Activated T-helper 1 cell treated with anti-CD3 and anti-CD28 coated beads, Interleukin-2, amount 50 U/mL, for 16 hours (primary cell): ENCODE data around the gene RBMS1.
"Not testable (repeated sequence)": the region's sequence is repeated elsewhere in the genome, so short reads cannot be mapped to it uniquely, and the experiment has no call there.

Experiments
- DNase-seq, 2 donors: peaks; one replicate each; pipeline ENCODE4 v3.0.0-alpha.2; 2020; ENCODE audit warnings: low read depth in 1 of 2, low spot score in 1 of 2

Gene RBMS1

GRCh38 chr2:160387558-160388262, 105.9 kb downstream of the RBMS1 start:
- no peak for DNase-seq

DNA sequence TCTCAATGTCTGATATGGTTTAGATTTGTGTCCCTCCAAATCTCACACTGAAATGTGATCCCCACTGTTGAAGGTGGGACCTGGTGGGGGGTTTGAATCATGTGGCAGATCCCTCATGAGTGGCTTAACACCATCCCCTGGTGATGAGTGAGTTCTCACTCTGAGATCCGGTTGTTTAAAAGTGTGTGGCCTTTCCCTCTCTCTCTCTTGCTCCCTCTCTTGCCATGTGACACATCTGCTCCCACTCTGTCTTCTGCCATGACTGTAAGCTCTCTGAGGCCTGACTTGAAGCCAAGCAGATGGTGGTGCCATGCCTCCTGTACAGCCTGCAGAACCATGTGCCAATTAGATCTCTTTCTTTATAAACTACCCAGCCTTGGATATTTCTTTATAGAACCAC, 108.8 kb downstream of the RBMS1 start:
- no peak for DNase-seq

DNA sequence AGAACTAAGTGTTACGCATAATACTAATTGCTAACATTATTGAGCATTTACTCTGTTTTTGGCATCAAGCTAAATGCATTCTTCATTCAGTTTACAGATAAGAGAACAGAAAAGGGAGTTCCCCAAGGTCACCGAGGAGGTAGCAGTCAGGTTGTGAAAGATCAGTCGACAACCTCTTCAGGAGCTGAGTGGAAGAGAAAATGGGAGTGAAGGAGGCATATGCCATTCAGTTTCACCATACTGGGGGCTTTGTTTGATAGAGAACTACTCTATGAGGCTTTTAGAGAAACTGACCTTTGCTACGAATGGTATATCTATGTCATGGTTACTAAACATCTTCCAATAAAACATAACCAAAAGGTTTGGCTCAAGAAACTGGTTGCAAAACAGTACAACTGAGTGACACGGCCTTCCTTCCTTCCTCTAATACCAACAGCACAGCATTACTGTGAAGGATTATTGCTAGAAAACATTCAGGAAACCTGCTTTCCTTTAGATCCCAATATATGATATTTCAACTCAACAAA, 112.1 kb downstream of the RBMS1 start:
- no peak for DNase-seq

- no peak for DNase-seq
Measured at GRCh38 chr2:160380611-160381010, 113.0 kb downstream of the RBMS1 start.

GRCh38 chr2:160380000-160380570, 113.5 kb downstream of the RBMS1 start:
- DNase-seq = no peak

DNA sequence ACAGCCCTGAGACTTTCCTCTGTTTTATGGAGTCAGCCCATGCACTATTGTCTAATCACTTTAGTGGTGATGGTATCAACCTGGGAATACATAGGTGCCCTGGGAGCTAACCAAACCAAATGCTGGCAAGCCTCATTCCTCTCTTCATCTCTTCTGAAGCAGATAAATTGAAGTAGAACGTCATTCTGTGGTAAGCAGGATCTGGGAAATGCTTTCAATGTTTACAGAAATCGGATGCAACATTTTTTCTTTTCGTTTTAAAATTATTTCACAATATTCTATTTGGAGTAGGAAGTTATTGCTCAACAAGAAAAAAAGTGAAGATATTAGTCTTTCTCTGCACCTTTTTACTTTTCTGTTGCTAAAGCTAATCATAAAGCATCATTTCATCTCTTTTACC, 114.2 kb downstream of the RBMS1 start:
- no peak for DNase-seq

DNA sequence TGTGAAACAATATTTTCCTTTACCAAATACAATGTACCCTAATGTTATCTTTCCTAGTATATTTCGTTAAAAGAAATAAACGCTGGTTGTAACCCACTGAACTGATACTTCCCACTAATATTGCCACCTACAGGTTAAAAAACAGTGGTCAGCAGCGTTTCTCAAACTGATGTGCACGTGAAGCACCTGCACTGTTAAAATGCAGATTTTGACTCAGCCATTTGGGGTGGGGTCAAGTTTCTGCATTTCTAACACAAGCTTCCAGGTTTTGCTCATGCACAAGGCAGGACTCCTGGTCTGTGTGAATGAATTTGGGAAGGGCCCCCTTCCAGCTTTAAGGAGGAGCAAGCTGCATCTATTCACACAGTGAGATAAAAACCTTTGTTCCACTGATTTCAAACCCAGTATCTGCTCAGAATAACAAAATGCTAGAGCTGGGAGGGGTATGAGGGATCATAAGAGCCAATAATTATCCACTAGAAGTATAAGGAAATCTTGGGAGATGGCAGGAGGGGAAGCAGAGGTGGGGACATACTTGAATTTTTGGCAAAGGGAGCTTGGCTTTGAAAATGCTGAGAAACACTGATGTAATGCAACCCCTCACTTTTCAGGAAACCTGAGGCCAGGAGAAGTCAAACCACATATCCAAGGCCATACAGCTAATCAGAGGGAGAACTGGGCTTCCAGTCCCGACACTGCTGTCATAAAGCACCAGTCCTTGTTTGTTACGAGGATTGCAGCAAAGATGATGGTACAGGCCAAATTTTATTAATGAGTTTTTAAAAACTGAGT, 116.2 kb downstream of the RBMS1 start:
- no peak for DNase-seq

- DNase-seq = no peak
Measured at GRCh38 chr2:160376576-160376975, 117.0 kb downstream of the RBMS1 start.

DNA sequence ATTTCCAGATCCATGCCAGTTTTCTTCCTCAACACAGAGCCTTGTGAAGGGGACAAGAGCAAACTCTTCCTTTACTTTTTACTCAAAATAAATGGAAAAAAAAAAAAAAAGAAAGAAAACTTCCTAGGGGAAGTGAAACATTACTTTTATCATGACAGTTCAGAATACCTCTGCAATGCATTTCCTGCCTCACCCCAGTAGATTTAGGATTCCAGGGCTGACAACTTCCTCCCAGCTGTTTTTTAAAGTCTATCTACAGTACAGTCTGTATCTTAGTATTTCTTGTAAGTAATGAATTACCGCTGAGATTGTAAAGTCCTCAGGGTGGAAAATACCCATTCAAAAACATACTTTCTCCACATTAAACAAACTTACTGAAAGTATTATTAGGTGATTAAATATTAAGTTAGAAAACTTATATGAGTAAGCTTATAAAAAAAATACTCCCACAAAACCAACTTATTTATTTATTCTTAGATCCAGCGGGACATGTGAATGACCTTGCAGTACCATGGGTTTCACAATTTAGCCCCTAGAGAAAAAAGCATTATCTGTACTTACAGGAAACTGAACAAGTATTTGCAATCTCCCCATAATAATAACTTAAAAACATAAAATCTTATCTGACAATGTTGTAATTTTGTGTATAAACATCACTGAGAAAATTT, 117.7 kb downstream of the RBMS1 start:
- no peak for DNase-seq

- DNase-seq = no peak
Measured at GRCh38 chr2:160375037-160375436, 118.6 kb downstream of the RBMS1 start.

DNA sequence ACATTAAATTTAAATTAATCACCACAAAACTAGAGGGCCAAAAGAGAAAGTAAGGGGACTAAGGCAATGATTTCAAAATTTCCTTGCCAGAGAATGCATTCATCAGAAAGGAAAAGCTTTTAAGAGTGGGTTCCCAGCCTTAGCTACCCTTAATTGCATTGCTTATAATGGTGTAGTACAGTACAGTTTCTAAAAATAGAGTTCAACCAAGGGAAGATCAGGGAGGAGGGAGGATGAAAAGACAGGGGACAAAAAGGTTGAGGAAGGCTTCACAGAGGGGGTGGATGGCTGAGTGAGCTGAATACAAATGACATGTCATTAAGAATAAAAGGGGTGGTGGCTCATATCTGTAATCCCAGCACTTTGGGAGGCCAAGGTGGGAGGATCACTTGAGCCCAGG, 119.9 kb downstream of the RBMS1 start:
- DNase-seq = no peak

GRCh38 chr2:160373263-160373662, 120.3 kb downstream of the RBMS1 start:
- no peak for DNase-seq

DNA sequence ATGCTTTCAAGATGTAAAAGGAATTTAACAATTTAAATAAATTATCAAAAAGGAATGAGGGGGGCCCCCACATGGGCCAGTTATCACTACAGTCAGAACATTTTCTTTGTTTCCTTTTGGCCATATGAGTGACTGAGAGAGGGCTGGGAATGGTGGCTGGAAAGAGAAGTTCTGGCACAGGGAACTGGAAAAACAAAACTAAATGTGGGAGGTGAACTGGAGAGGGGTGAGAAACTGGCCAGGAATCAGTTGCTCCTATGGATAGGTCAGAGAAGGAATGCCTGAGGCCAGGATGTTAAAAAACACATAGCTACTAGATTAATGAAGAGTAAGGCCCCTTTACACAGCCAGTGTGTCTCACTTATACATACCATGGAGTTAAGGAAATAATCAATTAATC, 121.0 kb downstream of the RBMS1 start:
- DNase-seq = no peak

- no peak for DNase-seq
Measured at GRCh38 chr2:160372010-160372356, 121.6 kb downstream of the RBMS1 start.

DNA sequence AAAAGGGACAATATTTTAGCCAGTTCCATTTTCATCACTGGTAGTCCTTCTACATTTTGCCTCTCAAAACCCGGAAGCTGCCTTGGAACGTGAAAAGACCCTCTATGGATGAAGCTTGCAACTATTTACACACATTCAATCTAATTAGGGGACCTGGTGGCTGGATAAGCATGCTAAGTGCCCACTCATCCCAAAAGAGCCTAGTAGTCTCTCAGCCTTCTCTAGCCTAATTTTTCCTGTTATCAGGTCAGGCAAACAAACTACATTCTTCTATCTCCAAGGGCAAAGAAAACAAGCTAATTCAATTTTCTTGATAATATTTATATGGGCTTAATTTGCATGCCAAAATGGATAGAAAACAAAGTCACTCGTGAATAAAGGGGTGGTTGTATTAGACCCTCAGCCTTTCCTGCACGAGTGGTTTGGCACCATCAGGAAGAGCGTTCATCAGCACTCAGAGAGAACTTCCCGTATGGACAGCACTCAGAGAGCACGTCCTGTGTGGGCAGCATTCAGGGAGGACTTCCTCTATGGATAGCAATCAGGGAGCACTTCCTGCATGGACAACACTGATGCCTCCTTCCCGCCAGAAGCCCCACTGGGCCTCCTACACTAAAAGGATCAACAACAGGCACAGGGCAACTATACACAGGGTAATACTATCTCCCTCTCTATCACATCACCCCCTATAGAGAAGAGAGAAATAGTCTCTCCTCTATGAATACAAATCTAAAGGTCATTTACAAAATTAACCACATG, 122.2 kb downstream of the RBMS1 start:
- no peak for DNase-seq

- no peak for DNase-seq
Measured at GRCh38 chr2:160368988-160369930, 124.3 kb downstream of the RBMS1 start.

DNA sequence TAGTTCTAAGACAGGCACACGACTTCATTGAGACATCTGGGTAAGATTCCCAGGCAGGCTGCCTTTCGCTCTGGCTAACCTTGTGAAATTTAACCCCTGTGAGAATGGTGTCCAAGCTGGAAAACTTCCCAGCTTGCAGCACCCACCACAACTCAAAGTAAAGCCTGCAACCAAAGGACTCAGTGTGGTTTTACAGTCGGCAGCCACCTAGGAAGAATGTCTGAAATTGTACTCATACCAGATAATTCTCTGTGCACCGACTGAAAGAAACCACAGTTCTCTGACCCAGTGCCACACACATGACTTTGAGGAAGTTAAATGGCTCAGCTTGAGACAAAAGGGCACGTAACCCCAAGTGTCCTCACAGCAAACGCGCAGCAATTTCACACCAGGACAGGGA, 125.7 kb downstream of the RBMS1 start:
- DNase-seq = no peak

- not testable (repeated sequence) for DNase-seq
Measured at GRCh38 chr2:160367139-160367538, 126.5 kb downstream of the RBMS1 start.

DNA sequence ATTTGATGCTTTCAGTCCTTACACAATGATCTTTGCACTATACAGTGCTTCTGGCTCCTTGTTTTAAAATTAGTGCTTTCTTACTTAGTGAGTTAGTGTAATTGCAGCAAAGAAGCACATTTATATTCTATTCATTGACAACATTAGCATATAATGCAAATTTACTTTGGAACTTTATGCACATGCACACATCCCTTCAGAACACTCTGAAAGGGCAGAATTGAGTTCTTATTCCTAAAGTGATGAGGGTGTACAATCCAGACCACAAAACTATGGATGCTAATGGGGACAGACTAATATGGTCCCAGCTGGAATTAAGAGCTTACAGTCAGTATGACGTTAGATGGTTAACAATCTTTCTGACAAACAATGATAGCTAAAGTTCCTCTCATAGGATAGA, 127.1 kb downstream of the RBMS1 start:
- no peak for DNase-seq
